Measurements from ENCODE around the gene ATP5PO.
A peak's percentile ranks its signal among the peaks of the same experiment; 100 is the strongest.

DNA sequence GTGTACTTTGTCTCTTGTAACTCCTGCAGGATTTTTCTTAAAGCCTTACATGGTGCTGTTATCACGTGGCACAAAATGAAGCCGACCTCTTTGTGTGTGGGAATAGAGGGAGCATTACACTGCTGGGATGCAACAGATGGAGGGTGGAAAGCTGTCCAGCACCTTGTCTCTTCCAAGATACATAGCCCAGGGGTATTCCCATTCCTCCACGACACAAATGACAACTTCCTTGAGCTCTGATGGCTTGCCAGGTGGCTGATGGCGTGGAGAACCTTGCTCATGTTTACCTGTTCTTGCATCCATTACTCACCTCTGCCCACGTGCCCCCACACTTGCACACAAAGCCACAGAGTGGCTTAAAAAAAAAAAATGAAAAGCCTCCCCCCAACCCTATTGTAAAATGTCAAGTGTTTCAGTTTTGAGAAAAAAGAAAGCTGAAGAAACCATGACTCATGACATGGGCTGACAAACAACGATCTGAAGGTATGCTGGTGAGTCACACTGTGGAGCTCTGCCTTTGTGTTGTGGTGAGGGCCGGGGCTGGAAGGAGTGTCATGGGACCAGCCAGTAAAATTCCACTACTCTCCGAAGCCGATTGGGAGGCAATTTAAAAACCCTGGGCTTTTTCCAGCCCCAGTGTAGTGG, 32.0 kb upstream of the ATP5PO start:
- TF ChIP-seq, protein P1, sequence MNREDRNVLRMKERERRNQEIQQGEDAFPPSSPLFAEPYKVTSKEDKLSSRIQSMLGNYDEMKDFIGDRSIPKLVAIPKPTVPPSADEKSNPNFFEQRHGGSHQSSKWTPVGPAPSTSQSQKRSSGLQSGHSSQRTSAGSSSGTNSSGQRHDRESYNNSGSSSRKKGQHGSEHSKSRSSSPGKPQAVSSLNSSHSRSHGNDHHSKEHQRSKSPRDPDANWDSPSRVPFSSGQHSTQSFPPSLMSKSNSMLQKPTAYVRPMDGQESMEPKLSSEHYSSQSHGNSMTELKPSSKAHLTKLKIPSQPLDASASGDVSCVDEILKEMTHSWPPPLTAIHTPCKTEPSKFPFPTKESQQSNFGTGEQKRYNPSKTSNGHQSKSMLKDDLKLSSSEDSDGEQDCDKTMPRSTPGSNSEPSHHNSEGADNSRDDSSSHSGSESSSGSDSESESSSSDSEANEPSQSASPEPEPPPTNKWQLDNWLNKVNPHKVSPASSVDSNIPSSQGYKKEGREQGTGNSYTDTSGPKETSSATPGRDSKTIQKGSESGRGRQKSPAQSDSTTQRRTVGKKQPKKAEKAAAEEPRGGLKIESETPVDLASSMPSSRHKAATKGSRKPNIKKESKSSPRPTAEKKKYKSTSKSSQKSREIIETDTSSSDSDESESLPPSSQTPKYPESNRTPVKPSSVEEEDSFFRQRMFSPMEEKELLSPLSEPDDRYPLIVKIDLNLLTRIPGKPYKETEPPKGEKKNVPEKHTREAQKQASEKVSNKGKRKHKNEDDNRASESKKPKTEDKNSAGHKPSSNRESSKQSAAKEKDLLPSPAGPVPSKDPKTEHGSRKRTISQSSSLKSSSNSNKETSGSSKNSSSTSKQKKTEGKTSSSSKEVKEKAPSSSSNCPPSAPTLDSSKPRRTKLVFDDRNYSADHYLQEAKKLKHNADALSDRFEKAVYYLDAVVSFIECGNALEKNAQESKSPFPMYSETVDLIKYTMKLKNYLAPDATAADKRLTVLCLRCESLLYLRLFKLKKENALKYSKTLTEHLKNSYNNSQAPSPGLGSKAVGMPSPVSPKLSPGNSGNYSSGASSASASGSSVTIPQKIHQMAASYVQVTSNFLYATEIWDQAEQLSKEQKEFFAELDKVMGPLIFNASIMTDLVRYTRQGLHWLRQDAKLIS (CRISPR knock-in tag; IDR thresholded peaks at IDR 0.05; ENCODE audit: borderline replicate concordance): no peak
- no peak for TF ChIP-seq ETV6 (CRISPR knock-in tag; IDR thresholded peaks at IDR 0.05)
- TF ChIP-seq CTCF (IDR thresholded peaks at IDR 0.05): no peak
- 0 out of 2 replicates have a peak, but pooled peaks have one; percentile 36 for TF ChIP-seq GABPB1 (CRISPR knock-in tag; IDR thresholded peaks at IDR 0.05)
- no peak for TF ChIP-seq MYBL2 (CRISPR knock-in tag; IDR thresholded peaks at IDR 0.05)
- no peak for TF ChIP-seq CREB1 (CRISPR knock-in tag; IDR thresholded peaks at IDR 0.05)
- TF ChIP-seq ESRRA (CRISPR knock-in tag; IDR thresholded peaks at IDR 0.05; ENCODE audit: borderline replicate concordance): no peak

Measured in WTC11 (cell line).